Measurements from ENCODE around the gene KISS1R.

Gene KISS1R

DNA sequence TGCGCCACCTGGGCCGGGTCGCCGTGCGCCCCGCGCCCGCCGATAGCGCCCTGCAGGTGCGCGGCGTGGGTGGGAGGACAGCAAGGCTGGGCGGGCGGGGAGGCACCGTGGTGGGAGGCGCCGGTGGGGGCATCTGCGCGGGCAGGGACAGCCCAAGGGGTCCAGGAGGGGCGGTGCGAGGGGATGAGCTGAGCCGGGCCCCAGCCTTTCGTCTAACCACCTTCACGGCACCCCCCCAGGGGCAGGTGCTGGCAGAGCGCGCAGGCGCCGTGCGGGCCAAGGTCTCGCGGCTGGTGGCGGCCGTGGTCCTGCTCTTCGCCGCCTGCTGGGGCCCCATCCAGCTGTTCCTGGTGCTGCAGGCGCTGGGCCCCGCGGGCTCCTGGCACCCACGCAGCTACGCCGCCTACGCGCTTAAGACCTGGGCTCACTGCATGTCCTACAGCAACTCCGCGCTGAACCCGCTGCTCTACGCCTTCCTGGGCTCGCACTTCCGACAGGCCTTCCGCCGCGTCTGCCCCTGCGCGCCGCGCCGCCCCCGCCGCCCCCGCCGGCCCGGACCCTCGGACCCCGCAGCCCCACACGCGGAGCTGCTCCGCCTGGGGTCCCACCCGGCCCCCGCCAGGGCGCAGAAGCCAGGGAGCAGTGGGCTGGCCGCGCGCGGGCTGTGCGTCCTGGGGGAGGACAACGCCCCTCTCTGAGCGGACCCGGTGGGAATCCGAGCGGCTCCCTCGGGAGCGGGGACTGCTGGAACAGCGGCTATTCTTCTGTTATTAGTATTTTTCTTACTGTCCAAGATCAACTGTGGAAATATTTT lies 3.1 kb downstream of the KISS1R start:
- DNase-seq (ENCODE audit: extremely low read depth, low read depth) = no peak

DNA sequence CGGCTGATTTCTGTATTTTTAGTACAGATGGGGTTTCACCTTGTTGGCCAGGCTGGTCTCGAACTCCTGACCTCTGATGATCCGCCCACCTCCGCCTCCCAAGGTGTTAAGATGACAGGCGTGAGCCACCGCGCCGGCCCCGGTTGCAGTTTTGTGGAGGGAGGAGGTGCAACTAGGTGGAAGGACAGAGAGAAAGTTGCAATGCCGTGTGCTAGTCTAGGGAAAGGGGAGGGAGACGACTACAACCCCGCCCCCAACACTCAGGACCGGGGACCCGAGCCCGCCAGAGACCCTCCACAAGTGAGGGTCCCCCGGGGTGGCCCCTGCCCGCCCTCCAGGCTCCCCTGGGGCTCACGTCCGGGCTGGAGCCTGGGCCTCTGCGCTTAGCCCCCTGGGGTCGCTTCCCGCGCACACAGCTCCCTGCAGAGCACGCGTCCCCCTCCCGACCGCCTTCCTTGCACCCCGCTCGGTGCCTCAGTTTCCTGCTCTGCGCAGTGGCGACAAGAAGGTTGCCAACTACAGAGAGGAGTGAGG lies 7.5 kb downstream of the KISS1R start:
- TF ChIP-seq, protein P1, sequence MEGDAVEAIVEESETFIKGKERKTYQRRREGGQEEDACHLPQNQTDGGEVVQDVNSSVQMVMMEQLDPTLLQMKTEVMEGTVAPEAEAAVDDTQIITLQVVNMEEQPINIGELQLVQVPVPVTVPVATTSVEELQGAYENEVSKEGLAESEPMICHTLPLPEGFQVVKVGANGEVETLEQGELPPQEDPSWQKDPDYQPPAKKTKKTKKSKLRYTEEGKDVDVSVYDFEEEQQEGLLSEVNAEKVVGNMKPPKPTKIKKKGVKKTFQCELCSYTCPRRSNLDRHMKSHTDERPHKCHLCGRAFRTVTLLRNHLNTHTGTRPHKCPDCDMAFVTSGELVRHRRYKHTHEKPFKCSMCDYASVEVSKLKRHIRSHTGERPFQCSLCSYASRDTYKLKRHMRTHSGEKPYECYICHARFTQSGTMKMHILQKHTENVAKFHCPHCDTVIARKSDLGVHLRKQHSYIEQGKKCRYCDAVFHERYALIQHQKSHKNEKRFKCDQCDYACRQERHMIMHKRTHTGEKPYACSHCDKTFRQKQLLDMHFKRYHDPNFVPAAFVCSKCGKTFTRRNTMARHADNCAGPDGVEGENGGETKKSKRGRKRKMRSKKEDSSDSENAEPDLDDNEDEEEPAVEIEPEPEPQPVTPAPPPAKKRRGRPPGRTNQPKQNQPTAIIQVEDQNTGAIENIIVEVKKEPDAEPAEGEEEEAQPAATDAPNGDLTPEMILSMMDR (IDR thresholded peaks at IDR 0.05; ENCODE audit: low read depth, low read length) = no peak
- no peak for DNase-seq (ENCODE audit: extremely low read depth, low read depth)

More for the DNA sequence above, 3.1 kb downstream of the KISS1R start:
- TF ChIP-seq, protein P1 (IDR thresholded peaks at IDR 0.05; ENCODE audit: low read depth, low read length) = no peak

DNA sequence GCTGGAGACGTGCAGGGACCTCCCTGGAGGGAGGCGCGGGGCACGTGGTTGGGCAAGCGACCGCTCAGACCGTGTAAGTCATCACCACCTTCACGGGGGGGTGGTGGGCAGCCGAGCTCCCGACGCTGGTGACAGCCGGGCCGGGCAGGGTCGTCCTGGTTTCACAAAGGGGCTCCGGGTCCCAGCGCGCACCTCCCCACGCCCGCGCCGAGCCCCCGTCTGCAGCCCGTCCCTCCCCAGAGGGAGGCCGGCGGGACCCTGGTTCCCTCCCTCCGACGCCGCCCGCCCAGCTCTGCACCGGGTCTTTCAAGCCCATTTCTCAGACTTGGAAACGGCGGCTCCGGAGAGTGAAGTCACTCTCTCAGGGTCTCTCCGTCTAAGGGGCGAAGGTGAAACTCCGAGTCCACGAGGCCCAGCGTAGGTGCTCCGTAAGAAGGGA lies 8.0 kb downstream of the KISS1R start:
- TF ChIP-seq, protein P1 (IDR thresholded peaks at IDR 0.05; ENCODE audit: low read depth, low read length) = no peak
- DNase-seq (ENCODE audit: extremely low read depth, low read depth) = no peak

DNA sequence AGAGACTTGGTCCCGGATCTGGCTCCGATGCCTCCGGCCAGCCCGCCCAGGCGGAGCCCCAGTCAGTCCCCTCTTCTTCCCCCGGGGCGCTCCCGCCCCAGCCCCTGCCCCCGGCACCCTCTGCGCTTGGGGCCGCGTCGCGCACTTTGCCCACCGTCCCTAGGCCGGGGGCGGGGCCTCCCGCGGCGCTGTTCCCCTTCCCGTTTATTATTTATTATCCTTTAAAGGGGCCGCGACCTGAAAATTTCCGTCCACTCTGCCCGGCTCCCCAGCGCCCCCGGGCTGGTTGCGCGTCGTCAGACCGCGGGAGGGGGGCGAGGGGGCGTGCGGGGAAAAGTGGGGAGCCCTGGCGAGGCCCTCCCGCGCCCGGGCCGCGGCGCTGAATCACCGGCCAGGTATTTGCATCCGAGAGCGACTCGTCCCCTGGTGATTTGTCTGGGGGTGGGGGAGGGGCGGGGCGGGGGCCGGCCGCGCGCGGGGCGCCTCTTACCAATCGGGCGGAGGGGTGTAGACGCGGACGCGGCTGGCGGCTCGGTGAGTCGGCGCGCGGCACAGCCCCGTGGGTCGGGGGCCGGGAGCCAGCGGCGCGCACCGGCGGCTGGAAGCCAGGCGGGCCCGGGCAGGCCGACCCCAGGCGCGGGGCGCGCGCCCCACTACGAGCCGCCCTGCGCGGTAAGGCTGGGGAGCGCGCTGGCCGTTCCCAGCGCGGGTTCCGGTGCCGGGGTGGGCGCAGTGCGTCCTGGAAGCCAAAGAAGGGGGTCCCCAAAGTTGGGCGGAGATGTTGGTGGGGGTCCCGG lies 8.6 kb downstream of the KISS1R start, which contains the start of gene ARID3A:
TSS of gene ARID3A (plus strand) at position 510 of the 797 bp plus-strand sequence. CDS start 3,494 bp downstream, outside the sequence.
- DNase-seq (ENCODE audit: extremely low read depth, low read depth) = no peak
- TF ChIP-seq, protein P1 (IDR thresholded peaks at IDR 0.05; ENCODE audit: low read depth, low read length) = no peak

DNA sequence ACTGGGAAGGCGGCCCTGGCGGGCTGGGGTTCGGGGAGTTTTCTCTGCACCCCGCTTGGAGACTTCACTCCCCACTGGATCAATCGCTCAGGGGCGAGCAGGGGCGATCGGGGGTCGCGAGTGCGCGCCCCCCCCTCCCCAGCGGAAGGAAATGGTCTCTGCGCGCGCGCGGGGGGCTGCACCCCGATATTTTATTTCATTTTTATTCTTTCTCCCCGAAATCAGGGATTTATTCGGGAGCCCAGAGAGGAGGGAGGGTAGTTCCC lies 9.1 kb downstream of the KISS1R start:
- DNase-seq (ENCODE audit: extremely low read depth, low read depth) = no peak
- TF ChIP-seq, protein P1 (IDR thresholded peaks at IDR 0.05; ENCODE audit: low read depth, low read length) = no peak

DNA sequence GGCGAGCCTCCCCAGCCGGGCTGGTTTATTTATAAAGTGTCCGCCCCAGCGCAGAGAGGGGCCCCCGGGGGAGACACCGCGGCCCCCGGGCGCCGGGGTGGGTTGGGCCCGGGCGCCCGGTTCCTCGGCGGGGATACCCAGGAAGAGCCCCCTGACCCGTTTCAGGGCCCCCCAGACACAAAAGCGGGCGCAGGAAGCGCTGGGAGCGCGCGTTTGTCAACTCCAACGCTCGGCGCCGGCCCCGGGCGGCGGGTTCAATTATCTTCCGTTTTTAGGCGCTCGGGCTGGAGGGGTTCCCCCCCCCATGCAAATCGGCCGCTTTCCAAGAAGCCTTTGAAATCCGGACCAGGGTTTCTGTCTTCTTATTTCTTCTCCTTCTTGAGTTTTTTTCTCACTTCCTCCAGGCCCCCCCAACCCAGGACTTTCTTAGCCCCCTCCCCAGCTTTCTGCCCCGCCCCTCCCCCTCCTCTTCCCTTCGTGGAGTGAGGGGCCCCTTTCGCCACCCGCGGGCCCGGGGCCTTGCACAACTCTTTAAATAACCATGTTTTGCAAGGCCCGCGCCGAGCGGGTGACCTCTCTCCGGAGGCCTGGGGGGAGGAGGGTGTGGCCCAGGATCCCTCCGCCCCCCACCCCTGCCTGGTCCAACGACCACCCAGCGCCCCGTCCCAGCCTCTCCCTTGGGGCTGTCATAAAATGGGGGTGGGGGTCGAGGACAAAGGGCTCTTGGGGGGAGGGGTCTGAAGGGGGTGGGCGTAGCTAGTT lies 9.6 kb downstream of the KISS1R start:
- TF ChIP-seq, protein P1 (IDR thresholded peaks at IDR 0.05; ENCODE audit: low read depth, low read length) = no peak
- DNase-seq (ENCODE audit: extremely low read depth, low read depth) = no peak
